GM18526 (cell line): ENCODE measurements around the gene AATK.

ENCODE experiments used
- POLR2A ChIP-seq: IDR thresholded peaks from 3 replicates; pipeline ENCODE4 v1.6.1; 2011; ENCODE audit not compliant: insufficient read length; ENCODE audit errors: extremely low read depth

The AATK gene

DNA sequence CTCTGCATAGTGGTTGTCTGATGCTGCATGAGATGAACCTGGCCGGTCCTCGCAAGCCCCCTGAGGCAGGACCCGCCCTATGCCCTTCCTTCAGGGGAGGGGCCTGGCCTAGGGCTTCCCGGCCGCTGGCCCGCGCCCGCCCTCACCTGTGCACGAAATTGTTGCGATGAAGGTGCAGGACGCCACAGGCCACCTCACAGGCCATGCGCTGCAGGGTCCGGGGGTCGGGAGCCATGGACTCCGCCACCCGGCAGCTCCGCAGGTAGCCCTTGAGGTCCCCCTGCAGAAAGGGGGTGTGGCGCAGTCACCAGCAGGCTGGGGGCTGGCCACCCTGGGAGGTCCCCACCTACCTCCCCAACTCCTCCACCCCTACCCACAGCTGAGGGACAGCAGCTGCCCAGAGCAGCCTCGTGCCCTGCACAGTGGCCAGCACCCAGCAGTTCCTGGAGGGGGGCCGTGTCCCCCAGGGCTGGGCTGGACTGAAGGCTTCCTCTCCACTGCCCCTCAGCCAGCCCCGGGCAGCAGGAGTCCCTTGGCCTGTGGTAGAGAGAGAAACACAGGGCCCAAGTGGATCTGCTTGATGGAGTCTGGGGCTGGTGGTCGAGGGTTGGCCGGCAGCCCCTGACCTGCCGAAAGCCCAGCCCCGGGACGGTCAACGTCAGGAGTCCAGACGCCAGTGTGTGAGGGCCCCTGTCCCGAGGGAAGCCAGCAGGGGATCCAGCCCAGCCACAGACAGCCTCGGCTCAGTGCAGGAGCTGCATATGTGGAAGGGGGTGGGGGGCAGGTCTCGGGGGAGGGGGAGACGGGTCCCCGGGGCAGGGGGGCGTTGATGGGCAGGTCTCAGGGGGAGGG is 39.5 kb downstream of the AATK start:
- no peak for TF ChIP-seq POLR2A

DNA sequence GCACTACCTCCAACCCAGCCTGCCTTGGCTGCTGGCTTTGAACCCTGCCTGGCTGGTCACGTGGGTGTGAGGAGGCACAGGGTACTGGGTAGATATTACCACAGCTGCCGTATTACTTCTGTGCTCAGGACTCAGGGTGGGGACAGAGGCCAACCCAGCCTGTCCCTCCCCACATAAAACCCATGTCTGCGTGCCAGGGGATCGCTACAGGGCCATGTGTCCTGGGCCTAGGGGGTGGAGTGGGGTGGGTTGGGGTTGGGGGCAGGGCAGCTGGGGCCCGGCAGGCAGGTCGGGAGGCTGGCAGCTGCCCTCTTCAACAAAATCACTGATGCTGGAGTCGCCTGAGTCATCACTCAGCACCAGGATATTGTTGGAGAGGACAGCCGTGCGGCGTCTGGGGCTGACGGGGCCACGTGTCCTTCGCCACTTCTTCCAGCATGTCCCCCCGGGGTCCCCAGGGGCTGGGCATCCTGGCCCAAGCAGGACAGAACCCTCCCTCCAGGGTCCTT is 40.4 kb downstream of the AATK start:
- no peak for TF ChIP-seq POLR2A

DNA sequence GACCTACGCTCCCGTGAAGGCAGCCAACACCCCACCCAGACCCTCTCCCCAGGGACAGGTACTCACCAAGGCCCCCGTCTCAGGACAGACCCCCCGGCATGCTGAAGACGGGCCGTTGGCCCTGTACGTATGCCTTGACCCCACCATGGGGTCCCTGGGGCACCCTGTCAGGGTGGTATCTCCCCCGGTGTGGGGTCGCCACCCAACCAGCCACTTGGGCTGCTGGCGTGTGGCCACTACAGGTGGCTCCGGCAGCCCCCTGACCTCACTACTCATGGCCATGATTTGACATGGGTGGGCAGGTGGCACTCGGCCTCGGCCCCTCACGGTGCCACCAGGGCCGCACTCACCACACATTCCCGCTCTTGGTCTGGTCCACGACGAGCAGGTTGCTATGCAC is 41.6 kb downstream of the AATK start:
- TF ChIP-seq POLR2A, result no peak

DNA sequence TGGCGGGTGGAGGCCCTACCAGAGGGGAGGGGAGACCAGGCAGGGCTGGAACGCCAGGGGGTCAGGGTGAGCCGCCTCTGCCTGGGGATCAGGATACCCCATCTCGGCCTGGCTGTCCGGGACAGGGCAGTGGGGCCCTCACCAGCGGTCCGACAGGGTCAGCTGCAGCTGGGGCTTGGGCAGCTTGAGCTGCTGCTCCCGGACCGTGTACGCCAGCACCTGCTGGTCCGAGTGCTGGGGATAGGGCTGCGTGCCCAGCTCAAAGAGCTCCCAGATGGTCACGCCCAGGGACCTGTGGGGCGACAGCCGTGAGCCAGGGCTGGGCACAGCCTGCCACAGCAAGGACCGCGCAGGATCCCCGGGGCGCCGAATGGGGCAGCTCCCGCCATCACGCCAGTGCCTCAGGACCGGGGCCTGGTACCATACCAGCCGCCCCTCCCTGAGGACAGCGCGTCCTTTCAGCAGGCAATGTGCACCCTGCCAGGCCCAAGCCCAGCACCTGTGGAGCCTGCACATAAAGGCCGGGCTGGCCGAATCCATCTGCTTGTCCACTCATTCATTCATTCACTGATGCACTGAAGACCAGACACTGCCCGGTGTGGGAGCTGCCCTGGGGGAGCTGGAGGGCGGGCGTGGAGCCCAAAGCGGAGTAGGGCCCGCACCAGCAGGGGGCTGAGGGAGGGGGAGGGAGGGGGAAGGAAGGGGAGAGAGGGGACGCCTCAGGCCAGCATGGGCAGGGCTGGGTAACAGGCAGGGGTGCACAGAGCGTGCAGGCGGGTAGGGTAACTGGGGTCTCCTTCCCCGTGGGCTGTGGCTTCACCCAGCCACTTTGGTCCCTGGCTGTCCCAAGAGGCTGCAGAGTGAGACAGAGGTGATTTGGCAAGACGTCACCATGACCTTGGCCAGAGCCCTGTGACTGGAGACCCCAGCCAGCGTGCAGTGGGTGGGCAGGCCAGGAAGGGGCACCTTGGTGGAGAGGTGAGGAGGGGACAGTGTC is 42.7 kb downstream of the AATK start:
- TF ChIP-seq POLR2A, result no peak

DNA sequence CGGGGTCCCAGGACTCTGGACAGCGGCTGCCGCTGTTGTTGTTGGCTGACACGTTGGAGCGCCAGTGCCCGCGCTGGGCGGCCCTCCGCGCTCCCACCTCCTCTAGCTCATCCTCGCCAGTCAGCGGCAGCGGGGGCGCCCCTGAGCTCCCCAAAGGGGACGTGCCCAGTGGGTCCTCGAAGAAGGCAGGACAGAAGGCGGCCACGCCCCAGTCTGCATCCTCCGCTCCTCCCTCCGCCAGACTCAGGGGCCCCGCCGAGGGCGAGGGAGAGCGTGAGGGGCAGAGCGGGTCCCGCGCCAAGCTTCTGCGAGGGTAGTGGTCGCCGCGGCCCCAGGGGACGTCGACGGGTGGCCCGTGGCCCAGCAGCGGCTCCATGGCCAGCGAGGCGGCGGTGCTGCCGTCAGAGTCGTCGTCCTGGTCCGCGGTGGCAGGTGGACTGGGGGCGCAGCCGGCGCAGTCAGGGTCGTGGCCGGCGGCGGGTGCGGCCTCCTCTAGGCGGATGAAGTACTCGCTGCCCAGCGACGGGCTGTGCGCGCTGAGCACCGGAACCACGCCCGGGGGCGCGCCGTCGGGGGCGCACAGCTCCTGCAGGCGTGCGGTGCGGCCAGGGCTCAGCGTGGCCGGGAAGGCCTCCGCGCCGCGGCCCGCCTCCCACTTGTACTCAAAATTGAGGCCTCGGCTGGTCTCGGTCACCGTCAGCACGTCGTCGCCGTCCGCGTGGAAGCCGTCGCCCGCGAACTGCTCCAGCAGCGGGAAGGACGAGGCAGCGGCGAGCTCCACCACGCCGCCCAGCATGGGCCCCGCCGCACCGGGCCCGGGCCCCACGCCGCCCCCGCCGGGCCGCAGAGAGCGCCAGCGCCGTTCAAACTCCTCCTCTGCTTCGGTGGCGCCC is 43.9 kb downstream of the AATK start:
- no peak for TF ChIP-seq POLR2A

DNA sequence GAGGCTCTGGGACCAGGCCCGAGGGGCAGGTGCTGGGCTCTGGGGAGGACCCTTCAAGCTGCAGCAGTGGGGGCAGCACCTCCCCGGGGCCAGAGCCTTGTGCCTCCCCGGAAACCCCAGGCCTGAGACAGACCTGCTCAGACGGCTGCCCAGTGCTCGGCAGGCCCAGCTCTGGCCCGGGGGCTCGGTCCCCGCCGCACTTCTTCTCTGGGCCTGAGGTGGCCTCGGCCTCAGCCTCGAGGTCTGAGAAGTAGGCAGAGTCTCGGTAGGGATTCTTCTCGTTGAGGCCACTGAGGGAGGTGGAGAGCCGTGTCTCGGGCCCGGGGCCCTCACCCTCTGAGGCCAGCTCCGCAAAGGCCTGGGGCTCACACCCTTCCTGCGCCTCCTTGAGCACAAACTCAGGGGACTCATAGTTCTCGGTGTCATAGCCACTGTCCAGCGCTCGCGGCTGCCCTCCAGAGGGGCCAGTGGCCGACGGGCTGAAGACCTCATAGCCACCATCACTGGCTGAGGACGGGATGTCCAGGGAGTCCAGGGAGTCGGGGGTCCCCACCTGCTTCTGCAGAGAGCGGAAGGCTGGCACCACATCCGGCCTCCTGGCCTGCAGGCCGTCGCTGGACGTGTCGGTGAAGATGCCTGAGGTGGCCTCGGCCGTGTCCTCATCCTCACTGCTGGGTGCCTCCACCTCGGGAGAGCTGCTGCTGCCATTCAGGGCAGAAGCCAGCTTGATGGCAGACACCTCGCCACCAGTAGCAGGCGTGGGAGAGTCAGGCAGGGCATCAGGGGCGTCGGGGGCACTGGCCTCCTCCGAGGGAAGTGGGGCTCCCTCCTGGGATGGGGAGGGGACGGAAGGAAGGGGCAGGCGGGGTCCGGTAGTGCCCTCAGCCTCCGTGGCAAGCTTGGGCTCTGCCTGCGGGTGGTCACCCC is 45.1 kb downstream of the AATK start:
- TF ChIP-seq POLR2A, result no peak

DNA sequence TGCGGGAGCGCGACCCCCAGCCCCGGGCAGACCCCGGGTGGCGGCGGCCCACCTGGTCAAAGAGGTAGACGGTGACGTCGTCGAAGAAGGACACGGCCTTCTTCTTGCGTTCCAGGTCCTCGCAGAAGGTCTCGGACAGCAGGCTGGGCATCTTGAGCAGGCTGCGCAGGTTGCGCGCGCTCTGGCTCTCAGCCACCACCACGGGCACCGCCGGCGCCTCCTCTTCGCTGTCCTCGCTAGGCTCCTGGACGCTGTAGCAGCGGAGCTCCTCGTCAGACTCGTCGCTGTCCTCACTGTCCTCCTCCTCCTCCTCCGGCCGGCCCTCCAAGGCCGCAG is 45.9 kb downstream of the AATK start:
- no peak for TF ChIP-seq POLR2A

DNA sequence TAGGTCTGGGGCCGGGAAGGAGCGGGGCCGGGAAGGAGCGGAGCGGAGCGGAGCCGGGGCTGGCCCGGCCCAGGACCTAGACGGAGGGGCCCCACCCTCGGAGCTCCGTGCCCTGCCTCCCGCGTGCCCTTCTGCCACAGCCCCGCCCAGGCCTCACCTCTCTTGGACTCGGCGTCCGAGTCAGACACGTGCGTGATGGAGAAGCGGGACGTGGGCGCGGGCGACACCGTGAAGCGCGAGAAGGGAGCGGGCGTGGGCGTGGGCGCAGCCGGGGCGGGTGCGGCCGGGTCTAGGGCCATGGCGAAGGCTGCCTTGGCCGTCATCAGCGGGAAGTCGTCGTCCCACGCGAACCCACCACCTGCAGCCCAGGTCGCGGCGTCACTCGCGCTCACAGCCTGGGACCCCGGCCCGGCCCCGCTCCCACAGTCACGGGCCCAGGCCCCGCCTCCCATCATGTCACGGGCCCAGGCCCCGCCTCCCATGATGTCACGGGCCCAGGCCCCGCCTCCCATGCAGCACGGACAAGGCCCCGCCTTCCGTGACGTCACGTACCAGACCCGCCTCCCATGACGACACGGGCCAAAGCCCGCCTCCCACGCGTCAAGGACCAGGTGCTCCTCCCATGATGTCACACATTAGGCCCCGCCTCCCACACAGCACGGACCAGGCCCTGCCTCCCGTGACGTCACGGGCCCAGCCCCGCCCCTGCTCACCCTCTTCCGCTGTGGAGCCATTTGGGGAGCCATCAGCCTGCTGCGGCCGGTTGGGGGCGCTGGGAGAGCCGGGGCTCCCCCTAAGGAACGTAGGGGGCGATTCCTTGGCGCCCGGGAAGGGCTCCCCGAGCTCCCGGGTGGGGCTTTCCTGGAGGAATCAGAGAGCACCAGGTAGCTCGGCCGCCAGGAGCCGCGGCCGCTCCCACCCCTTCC is 46.5 kb downstream of the AATK start:
- TF ChIP-seq POLR2A, result no peak

DNA sequence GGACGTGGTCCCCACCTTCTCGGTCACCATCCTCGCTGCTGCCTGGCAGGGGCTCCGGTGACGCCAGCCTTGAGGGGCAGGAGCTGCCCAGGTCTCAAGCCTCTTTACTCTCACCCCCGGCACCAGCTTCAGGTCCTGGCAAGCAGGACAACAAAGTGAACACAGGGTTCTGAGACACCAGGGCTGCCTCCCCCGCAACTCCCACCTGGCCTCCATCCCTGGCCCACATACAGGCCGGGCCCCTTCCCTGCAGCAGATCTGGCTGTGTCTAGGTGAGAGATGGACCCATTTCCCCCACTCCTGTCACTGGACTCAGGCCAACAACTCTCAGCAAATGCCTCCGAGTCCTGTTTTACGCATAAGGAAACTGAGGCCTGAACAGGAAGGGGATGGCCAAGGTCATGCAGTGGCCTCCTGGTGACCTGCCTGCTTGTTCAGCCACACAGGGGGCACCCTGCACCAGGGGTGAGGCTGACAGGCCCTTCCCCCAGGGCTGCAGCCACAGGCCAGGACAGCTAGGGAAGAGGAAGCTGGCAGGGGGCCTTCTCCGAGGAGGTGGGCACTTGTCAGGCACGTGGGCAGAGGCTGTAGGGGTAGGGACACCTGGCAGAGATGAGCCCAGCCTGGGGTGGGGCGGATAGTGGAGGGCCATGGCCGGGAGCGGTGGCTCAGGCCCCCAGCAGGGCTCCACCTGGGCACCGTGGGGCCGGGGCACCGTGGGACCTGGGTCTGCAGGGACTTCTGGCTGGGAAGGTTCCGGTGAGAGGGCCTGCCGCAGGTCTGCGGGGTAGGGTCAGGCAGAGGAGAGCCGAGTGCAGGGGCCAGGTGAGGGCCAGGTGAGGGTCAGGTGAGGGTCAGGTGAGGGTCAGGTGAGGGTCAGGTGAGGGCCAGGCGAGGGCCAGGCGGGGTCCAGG is 47.5 kb downstream of the AATK start:
- no peak for TF ChIP-seq POLR2A

DNA sequence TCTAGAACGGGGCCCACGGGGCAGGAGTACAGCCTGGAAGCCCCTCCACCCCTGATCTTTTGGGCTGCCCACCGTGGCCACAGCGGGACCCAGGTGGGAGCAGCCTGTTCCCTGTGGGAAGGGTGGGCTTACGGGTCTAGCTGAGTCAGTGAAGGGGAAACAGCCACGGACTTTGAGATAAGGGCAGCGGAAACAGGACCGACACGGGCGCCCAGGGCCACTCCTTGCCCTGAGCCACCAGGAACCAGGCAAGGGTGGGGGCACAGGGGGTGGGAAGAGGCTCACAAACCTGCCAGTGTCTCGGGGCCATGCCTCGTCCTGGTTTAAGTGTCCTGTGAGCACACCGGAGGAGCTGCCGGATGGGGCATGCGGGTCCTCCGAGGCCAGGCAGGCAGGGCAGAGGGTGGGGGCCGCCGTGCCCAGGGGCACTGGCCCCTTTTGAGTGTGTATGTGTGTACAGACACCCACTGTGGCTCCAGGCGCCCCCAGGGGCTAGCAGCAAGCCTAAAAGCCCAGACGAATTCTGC is 48.3 kb downstream of the AATK start:
- TF ChIP-seq POLR2A, result no peak

DNA sequence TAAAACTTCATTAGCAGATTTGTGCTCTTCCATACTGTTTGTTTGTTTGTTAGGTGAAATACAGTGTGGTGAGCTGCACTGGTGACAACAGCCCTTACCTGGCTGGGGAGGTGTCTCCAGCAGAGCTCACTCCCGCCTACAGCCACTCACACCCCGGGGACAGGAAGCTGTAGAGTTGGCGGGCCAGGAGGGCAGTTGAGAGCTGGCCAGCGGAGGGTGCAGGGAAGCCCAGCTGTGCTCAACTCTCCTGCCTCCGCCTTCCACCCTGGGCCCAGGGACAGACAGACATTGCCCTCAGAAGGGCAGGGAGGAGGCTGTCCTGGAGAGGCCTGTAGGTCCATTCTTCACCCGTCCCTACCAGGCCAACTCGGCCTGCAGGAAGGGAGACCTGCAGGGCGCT is 49.3 kb downstream of the AATK start:
- TF ChIP-seq POLR2A, result no peak
